ENCODE results near the gene CACNA1A.

Gene CACNA1A

GRCh38 chr19:13429563-13429962 is 76.7 kb downstream of the CACNA1A start (continued):
- TF ChIP-seq ZBTB11 (tag by site-specific recombination; conservative IDR thresholded peaks at IDR 0.05; ENCODE audit: low read depth) (no peak), ZNF394 (tag by site-specific recombination; IDR thresholded peaks at IDR 0.05; ENCODE audit: borderline replicate concordance) (no peak), ZNF202 (tag by site-specific recombination; IDR thresholded peaks at IDR 0.05; ENCODE audit: borderline replicate concordance) (no peak), ZIC2 (tag by site-specific recombination; IDR thresholded peaks at IDR 0.05) (no peak), PRDM10 (tag by site-specific recombination; IDR thresholded peaks at IDR 0.05) (no peak), ZNF248 (tag by site-specific recombination; IDR thresholded peaks at IDR 0.05) (no peak), KLF8 (tag by site-specific recombination; IDR thresholded peaks at IDR 0.05) (no peak)

DNA sequence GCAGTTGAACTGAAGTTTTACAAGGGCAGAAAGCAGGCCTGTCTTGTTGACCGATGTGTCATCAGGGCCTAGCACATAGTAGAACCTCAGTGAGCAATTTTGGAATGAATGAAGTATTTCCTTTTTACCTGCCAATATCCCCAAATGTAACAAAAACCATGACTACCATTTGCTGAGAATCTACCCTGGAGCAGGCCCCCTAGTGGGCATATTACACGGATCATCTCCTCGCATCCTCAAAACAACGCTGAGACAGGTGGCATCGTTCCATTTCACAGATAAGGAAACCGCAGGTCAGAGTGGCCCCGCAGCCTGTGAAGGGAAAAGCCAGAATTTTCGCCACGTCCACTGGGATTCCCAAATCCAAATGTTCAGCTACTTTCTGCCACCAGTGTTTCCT is 77.9 kb downstream of the CACNA1A start:
- Histone ChIP-seq H3K36me3 (ENCODE audit: control insufficient read depth in 2 of 2, insufficient read depth in 1 of 2, low read length in 2 of 2) (no peaks in the 10 kb centered on the region), H3K4me1 (ENCODE audit: control insufficient read depth, insufficient read depth, low read length) (no peaks in the 10 kb centered on the region), H3K27ac (ENCODE audit: extremely low read depth, low read depth, low read length) (no peak overlapping the region), H3K9me3 (ENCODE audit: control insufficient read depth, insufficient read depth, low read depth, low read length) (no peaks in the 10 kb centered on the region), H3K4me3 (ENCODE audit: low read depth, low read length) (no peak overlapping the region)
- POLR2A ChIA-PET, result no interaction called here
- CTCF ChIA-PET, result interaction anchor here (0.6 to 3.9 kb wide), 11 partner anchors 14 to 571 kb away, joined by 3 to 21 read pairs (median 3); partner anchors contain the start of gene CACNA1A
- no peak for TF ChIP-seq ZBTB1 (tag by site-specific recombination; IDR thresholded peaks at IDR 0.05)
- TF ChIP-seq PRDM10 (tag by site-specific recombination; IDR thresholded peaks at IDR 0.05), result no peak
- no peak for TF ChIP-seq MZF1 (tag by site-specific recombination; IDR thresholded peaks at IDR 0.05; ENCODE audit: borderline replicate concordance)
- no peak for TF ChIP-seq ZNF324 (tag by site-specific recombination; IDR thresholded peaks at IDR 0.05)
- no peak for TF ChIP-seq GLIS1 (tag by site-specific recombination; IDR thresholded peaks at IDR 0.05)
- no peak for TF ChIP-seq ZNF510 (tag by site-specific recombination; IDR thresholded peaks at IDR 0.05; ENCODE audit: insufficient replicate concordance)
- TF ChIP-seq, protein P1, sequence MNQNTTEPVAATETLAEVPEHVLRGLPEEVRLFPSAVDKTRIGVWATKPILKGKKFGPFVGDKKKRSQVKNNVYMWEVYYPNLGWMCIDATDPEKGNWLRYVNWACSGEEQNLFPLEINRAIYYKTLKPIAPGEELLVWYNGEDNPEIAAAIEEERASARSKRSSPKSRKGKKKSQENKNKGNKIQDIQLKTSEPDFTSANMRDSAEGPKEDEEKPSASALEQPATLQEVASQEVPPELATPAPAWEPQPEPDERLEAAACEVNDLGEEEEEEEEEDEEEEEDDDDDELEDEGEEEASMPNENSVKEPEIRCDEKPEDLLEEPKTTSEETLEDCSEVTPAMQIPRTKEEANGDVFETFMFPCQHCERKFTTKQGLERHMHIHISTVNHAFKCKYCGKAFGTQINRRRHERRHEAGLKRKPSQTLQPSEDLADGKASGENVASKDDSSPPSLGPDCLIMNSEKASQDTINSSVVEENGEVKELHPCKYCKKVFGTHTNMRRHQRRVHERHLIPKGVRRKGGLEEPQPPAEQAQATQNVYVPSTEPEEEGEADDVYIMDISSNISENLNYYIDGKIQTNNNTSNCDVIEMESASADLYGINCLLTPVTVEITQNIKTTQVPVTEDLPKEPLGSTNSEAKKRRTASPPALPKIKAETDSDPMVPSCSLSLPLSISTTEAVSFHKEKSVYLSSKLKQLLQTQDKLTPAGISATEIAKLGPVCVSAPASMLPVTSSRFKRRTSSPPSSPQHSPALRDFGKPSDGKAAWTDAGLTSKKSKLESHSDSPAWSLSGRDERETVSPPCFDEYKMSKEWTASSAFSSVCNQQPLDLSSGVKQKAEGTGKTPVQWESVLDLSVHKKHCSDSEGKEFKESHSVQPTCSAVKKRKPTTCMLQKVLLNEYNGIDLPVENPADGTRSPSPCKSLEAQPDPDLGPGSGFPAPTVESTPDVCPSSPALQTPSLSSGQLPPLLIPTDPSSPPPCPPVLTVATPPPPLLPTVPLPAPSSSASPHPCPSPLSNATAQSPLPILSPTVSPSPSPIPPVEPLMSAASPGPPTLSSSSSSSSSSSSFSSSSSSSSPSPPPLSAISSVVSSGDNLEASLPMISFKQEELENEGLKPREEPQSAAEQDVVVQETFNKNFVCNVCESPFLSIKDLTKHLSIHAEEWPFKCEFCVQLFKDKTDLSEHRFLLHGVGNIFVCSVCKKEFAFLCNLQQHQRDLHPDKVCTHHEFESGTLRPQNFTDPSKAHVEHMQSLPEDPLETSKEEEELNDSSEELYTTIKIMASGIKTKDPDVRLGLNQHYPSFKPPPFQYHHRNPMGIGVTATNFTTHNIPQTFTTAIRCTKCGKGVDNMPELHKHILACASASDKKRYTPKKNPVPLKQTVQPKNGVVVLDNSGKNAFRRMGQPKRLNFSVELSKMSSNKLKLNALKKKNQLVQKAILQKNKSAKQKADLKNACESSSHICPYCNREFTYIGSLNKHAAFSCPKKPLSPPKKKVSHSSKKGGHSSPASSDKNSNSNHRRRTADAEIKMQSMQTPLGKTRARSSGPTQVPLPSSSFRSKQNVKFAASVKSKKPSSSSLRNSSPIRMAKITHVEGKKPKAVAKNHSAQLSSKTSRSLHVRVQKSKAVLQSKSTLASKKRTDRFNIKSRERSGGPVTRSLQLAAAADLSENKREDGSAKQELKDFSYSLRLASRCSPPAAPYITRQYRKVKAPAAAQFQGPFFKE (tag by site-specific recombination; IDR thresholded peaks at IDR 0.05; ENCODE audit: borderline replicate concordance), result no peak
- no peak for TF ChIP-seq ZNF843 (tag by site-specific recombination; IDR thresholded peaks at IDR 0.05)
- TF ChIP-seq ZNF223 (tag by site-specific recombination; IDR thresholded peaks at IDR 0.05), result no peak
- TF ChIP-seq ZNF549 (tag by site-specific recombination; IDR thresholded peaks at IDR 0.05), result no peak
- TF ChIP-seq ZNF670 (tag by site-specific recombination; IDR thresholded peaks at IDR 0.05; ENCODE audit: low read depth), result no peak
- no peak for TF ChIP-seq ZSCAN23 (tag by site-specific recombination; IDR thresholded peaks at IDR 0.05)
- no peak for TF ChIP-seq ZNF274 (IDR thresholded peaks at IDR 0.05; ENCODE audit: low read length)
- no peak for TF ChIP-seq ZNF274 (tag by site-specific recombination; IDR thresholded peaks at IDR 0.05; ENCODE audit: borderline replicate concordance)

All from HEK293 (cell line).